Skeletal muscle satellite cell (primary cell): Measurements from ENCODE around the gene HAGH. TPM values are rescaled to one million over a fixed set of nuclear protein-coding genes. Genes with fewer than 3 reads are reported as not detected.
A peak's percentile ranks its signal among the peaks of the same experiment; 100 is the strongest.
"Not testable (repeated sequence)": the region's sequence is repeated elsewhere in the genome, so short reads cannot be mapped to it uniquely, and the experiment has no call there.

ENCODE experiments used
- H3K27me3 ChIP-seq: 2 replicates; pipeline ENCODE4 v1.7.0; 2013; ENCODE audit warnings: low read length; ENCODE audit not compliant: control insufficient read depth, insufficient read depth
- H3K36me3 ChIP-seq: 2 replicates; pipeline ENCODE4 v1.7.0; 2013; ENCODE audit warnings: mild to moderate bottlenecking, control low read depth, low read length; ENCODE audit not compliant: insufficient read depth
- H3K4me1 ChIP-seq: 2 replicates; pipeline ENCODE4 v1.7.0; 2013; ENCODE audit warnings: low read length; ENCODE audit not compliant: control insufficient read depth, insufficient read depth
- H3K4me2 ChIP-seq: 2 replicates; pipeline ENCODE4 v1.7.0; 2013; ENCODE audit warnings: mild to moderate bottlenecking, low read length
- H3K4me3 ChIP-seq: 2 replicates; pipeline ENCODE4 v1.7.0; 2013; ENCODE audit warnings: low read length
- H3K9ac ChIP-seq: 2 replicates; pipeline ENCODE4 v1.7.0; 2013; ENCODE audit warnings: mild to moderate bottlenecking, low read depth, low read length, moderate library complexity
- H3K9me3 ChIP-seq: replicated peaks from 2 replicates; pipeline ENCODE4 v1.7.0; 2013; ENCODE audit warnings: mild to moderate bottlenecking, control low read depth, low read length
- total RNA-seq: library from RNA; depleted of rRNA; stranded (reverse); fragments of >200 nt; gene quantifications from 2 replicates; pipeline ENCODE4 v1.2.3, GENCODE V29; 2012; rRNA removed

Gene HAGH
- 19.3 and 31.7 TPM in 2 replicates for total RNA-seq

DNA sequence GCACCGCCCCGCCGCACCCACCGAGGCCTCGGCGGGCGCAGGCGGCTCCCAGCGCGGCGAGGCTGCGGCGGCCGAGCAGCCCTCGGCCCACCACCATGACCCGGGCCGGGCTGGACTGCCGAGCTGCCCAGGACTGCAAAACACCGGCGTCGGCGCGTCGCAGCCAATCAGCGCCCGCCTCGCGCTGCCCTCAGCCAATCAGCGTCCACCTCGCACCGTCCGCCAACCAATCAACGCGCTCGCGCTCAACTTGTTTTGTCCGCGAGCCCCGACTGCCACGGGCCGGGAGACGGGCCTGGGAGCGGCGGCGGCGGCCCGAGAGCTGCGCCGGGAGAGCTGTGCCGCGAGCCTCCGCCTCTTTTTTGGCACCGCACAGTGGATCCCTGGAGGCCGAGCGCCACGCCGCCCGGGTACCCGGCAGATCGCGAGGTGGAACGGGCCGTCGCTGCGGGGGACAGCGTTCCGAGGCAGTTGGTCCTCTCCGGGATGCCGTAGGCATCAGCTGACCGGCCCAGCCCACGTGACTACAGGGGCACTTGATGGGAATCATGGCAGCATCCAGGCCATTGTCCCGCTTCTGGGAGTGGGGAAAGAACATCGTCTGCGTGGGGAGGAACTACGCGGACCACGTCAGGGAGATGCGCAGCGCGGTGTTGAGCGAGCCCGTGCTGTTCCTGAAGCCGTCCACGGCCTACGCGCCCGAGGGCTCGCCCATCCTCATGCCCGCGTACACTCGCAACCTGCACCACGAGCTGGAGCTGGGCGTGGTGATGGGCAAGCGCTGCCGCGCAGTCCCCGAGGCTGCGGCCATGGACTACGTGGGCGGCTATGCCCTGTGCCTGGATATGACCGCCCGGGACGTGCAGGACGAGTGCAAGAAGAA, at the start of gene HAGH, which contains the start of gene FAHD1:
HAGH (minus strand) TSS at position 135 of the 883 bp plus-strand sequence; CDS start at position 97, 38 bp downstream.
FAHD1 (plus strand) TSS at position 516 of the 883 bp plus-strand sequence; CDS start at position 549, 33 bp downstream.
- peaks cover 19% of the 10 kb centered on the region for H3K4me1 ChIP-seq
- H3K27me3 ChIP-seq, result no peaks in the 10 kb centered on the region
- peak within 1 kb of the TSS; percentile 88 for H3K4me2 ChIP-seq
- H3K36me3 ChIP-seq, result peaks cover 3% of the 10 kb centered on the region
- no peaks in the 10 kb centered on the region for H3K9me3 ChIP-seq
- peak within 1 kb of the TSS; percentile 86 for H3K4me3 ChIP-seq
- H3K9ac ChIP-seq, result peak within 1 kb of the TSS; percentile 78

DNA sequence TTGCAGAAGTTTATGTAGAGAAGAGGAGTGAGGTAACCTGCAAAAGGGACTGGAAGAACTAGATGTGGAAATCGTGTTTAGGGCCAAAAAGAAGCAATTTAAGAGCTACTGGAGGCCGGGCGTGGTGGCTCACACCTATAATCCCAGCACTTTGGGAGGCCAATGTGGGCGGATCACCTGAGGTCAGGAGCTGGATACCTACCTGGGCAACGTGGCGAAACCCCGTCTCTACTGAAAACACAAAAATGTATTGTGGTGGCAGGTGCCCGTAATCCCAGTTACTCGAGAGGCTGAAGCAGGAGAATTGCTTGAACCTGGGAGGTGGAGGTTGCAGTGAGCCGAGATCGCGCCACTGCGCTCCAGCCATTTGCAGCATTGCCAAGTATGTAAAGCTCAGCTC, 49.4 kb upstream of the HAGH start:
- not testable (repeated sequence) for H3K9me3 ChIP-seq, H3K36me3 ChIP-seq, H3K4me3 ChIP-seq, H3K4me2 ChIP-seq, H3K9ac ChIP-seq, H3K4me1 ChIP-seq
- H3K27me3 ChIP-seq, result peaks cover 58% of the 10 kb centered on the region

DNA sequence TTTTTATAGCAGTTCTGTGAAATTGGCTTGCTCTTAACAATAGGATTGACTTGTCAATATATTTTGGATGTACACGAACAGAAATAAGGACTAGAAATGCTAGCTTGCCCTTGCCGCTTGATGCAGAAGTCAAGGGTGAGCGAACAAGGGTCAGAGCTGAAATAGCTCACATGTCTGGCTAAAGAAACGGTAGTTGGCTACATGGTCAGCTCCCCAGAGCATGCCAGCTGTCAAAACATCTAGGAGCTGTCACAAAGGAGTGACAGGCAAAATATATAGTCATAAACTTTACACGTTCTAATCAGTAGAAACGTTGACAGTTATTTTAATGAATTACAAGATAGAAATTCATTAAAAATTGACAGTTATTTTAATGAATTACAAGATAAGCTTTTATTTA, 48.2 kb upstream of the HAGH start:
- H3K27me3 ChIP-seq, result peaks cover 53% of the 10 kb centered on the region
- H3K4me3 ChIP-seq, result no peak overlapping the region

DNA sequence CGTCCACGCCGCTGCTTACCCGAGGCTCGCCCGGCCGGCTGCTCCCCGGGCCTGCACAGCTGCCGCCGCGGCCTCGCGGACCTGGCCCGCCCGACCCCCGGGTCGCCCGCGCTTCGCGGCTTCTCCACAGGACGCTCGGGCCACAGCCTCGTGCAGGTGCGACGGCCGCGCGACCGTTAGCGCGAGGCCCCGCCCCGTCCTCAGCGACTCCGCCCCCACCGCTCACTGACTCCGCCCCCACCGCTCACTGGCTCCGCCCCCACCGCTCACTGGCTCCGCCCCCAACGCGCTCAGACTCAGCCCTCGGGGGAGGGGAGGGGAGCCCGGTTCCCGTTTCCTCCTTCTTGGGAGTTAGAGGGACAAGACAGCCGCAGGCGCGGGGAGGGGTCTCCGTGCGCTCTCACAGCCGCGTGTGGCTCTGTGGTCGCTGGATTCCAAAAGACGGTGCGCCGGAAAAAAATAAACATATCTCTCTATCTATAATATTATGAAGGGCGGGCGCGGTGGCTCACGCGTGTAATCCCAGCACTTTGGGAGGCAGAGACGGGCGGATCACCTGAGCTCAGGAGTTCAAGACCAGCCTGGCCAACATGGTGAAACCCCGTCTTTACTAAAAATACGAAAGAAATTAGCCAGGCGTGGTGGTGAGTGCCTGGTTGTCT, 45.5 kb upstream of the HAGH start, which contains the start of gene MEIOB:
MEIOB (minus strand) TSS at position 191 of the 662 bp plus-strand sequence. CDS start 3,989 bp downstream, outside the sequence.
- H3K9ac ChIP-seq, result no peak within 1 kb of the TSS
- peaks cover 10% of the 10 kb centered on the region for H3K4me1 ChIP-seq
- H3K27me3 ChIP-seq, result peaks cover 31% of the 10 kb centered on the region
- no peaks in the 10 kb centered on the region for H3K9me3 ChIP-seq
- H3K36me3 ChIP-seq, result no peaks in the 10 kb centered on the region
- H3K4me2 ChIP-seq, result peak within 1 kb of the TSS; percentile 63
- H3K4me3 ChIP-seq, result peak within 1 kb of the TSS; percentile 24

More for the DNA sequence above, 48.2 kb upstream of the HAGH start:
- Histone ChIP-seq H3K4me1 (peaks cover 10% of the 10 kb centered on the region), H3K4me2 (no peak overlapping the region), H3K9ac (no peak overlapping the region), H3K9me3 (no peaks in the 10 kb centered on the region), H3K36me3 (no peaks in the 10 kb centered on the region)

DNA sequence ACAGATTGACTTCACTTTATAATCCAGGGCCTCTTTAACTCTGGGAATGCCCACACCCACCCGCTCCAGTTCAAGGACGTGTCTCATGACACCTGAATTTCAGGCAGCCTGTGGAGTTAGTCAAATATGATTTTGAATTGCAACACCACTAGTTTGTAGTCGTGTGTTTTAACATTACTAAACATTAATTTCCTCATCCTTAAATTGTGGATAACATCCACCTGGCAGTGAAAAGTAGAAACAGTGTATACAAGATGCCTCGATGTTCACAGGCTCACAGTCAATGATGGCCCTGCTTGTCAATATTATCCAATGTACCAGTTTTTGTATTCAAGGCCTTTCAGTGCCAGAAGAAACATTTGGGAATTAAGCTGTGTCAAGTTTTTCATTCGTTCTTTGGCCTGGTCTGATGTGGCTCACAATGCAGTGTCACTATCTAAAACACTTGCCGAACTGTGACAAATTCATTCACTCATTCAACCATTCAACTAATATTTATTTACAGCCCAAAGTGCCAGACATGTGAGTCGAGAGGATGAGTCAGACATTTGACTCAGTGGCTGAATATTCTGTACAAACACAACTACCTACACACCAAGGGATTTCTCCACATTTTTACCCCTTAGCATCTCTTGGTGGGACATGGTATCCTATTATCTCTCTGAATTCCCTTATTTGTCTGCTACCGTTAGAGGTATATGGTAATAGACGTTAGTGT, 43.9 kb upstream of the HAGH start:
- peak overlapping the region; percentile 59 for H3K4me2 ChIP-seq
- H3K4me1 ChIP-seq, result peaks cover 10% of the 10 kb centered on the region
- H3K4me3 ChIP-seq, result no peak overlapping the region
- no peaks in the 10 kb centered on the region for H3K9me3 ChIP-seq
- no peaks in the 10 kb centered on the region for H3K36me3 ChIP-seq
- H3K27me3 ChIP-seq, result peaks cover 28% of the 10 kb centered on the region
- no peak overlapping the region for H3K9ac ChIP-seq

DNA sequence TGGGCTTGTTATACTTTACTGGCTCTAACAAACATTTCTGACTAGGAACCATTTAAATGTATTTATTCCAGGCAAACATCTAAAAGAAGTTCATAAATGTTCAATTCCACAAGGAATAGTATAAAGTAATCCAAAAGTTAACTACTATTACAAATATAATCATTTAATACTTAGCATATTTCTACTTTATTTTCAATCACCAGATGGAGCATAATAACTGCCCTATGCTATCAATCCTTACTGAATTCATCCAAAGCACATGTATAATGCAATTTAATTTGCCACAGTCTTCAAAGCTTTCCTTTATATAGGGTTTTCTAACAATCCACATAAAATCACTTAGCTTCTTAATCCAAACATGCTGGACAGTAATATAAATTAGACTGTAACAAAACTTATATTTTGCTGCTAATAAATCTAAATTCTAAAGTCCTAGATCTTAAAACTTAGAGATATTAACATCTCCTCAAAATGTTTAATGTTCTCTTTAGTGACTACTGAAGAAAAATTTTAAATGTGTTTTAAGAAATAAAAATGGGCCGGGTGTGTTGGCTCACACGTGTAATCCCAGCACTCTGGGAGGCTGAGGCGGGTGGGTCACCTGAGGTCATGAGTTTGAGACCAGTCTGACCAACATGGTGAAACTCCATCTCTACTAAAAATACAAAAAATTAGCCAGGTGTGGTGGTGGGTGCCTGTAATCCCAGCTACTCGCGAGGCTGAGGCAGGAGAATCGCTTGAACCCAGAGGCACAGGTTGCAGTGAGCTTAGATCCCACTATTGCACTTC, 39.5 kb upstream of the HAGH start:
- no peaks in the 10 kb centered on the region for H3K36me3 ChIP-seq
- H3K4me2 ChIP-seq, result no peak overlapping the region
- H3K9me3 ChIP-seq, result no peaks in the 10 kb centered on the region
- no peak overlapping the region for H3K9ac ChIP-seq
- H3K4me3 ChIP-seq, result no peak overlapping the region
- peaks cover 20% of the 10 kb centered on the region for H3K27me3 ChIP-seq
- H3K4me1 ChIP-seq, result peaks cover 10% of the 10 kb centered on the region

DNA sequence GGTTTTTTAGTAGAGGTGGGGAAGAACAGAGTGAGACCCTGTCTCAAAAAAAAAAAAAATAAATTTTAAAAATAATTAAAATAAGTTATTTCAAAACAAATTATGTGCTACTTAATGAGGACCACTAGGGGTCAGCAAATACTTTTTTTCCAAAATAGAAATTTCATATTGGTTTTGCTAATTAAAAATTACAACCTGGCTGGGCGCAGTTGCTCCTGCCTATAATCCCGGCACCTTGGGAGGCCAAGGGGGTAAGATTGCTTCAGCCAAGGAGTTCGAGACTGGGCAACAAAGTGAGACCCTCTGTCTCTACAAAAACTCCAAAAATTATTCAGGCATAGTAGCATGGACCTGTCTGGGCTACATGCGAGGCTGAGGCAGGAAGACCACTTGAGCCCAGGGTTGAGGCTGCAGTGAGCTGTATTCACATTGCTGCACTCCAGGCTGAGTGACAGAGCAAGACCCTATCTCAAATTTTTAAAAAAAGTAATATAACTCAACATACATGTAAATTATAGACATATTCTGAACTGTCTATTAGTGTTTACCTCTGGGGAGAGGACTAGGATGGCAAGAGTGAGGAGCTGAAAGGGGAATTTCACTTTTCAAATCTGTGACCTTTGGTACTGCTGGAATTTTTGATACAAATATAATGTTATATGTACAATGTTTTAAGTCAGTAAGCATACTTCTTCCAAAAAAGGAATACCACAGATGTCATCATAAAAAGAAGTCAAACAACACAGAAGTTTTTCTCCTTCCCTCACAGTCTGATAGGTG, 37.2 kb upstream of the HAGH start:
- H3K9me3 ChIP-seq, result no peaks in the 10 kb centered on the region
- H3K4me1 ChIP-seq, result no peaks in the 10 kb centered on the region
- no peak overlapping the region for H3K4me3 ChIP-seq
- H3K36me3 ChIP-seq, result no peaks in the 10 kb centered on the region
- no peak overlapping the region for H3K9ac ChIP-seq
- peak overlapping the region; percentile 21 for H3K4me2 ChIP-seq
- peaks cover 40% of the 10 kb centered on the region for H3K27me3 ChIP-seq

DNA sequence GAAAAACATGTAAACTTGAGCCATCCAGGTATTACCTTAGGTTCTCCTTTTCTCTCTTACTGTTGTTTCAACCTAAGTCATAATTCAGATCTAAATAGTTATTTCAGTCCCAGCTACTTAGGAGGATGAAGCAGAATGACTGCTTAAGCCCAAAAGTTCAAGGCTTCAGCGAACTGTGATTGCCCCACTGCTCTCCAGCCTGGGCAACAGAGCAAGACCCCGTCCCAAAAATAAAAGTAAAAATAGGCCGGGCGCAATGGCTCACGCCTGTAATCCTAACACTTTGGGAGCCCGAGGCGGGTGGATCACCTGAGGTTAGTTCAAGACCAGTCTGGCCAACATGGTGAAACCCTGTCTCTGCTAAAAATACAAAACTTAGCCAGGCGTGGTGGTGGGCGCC, 35.8 kb upstream of the HAGH start:
- H3K9ac ChIP-seq, result no peak overlapping the region
- H3K4me1 ChIP-seq, result no peaks in the 10 kb centered on the region
- H3K36me3 ChIP-seq, result no peaks in the 10 kb centered on the region
- peaks cover 55% of the 10 kb centered on the region for H3K27me3 ChIP-seq
- H3K4me2 ChIP-seq, result no peak overlapping the region
- no peaks in the 10 kb centered on the region for H3K9me3 ChIP-seq
- H3K4me3 ChIP-seq, result no peak overlapping the region

DNA sequence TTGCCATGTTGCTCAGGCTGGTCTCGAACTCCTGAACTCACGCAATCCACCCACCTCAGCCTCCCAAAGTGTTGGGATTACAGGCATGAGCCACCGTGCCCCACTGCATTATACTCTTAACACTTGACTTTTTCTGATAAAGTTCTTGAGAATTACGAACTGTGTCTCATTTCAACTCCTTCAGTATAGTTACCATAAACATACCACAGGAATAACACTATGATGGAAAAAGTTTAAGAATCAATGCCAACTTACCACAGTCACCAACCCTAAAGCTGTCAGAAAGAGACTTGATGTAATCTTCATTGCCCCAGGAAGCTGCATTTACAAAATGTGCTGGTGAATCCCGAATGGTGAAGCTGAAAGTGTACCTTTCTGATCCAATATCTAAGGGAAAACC, 35.1 kb upstream of the HAGH start:
- Histone ChIP-seq H3K4me2 (no peak overlapping the region), H3K4me3 (no peak overlapping the region), H3K27me3 (peaks cover 62% of the 10 kb centered on the region), H3K9ac (no peak overlapping the region), H3K4me1 (no peaks in the 10 kb centered on the region), H3K9me3 (no peaks in the 10 kb centered on the region), H3K36me3 (no peaks in the 10 kb centered on the region)

DNA sequence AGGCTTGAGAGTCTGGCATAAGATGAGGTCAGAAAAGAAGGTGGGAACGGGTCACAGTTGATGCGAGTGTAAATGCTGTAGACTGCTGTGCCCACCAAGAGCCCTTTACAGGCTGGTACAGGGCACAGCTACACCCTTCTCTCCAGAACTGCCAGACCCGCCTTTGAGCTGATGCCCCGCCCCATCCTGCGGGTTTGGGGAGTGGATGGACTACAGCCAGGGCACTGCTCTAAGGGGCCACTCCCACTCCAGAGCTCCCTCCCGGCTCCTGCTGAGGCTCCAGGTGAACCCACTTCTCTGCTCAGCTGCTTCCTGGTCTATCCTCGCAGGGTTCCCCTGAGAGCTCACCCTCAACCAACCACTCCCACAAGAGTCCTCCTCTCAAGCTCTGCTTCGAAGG, 33.0 kb upstream of the HAGH start:
- no peaks in the 10 kb centered on the region for H3K4me1 ChIP-seq
- no peak overlapping the region for H3K4me3 ChIP-seq
- H3K27me3 ChIP-seq, result peaks cover 62% of the 10 kb centered on the region
- no peaks in the 10 kb centered on the region for H3K36me3 ChIP-seq
- no peak overlapping the region for H3K4me2 ChIP-seq
- no peaks in the 10 kb centered on the region for H3K9me3 ChIP-seq
- H3K9ac ChIP-seq, result no peak overlapping the region
